CD4-positive, CD25-positive, alpha-beta regulatory T cell (primary cell): ENCODE measurements around the gene BDNF. TPM values are rescaled to one million over a fixed set of nuclear protein-coding genes. Genes with fewer than 3 reads are reported as not detected.
"Not testable (repeated sequence)": the region's sequence is repeated elsewhere in the genome, so short reads cannot be mapped to it uniquely, and the experiment has no call there.

Source experiments
- ATAC-seq, 2 donors: fragments of 150-1000 bp; cut with Tn5 transposase; one replicate each; pipeline ENCODE4 v1.10.0; 2021; ENCODE audit warnings: low read depth in 2 of 2, moderate number of reproducible peaks in 2 of 2, moderate library complexity in 1 of 2
- DNase-seq, 3 donors: peaks; one replicate each; pipeline versions ENCODE4 v3.0.0 to v3.0.0-alpha.2; 2012 to 2022; ENCODE audit warnings: mixed read lengths in 1 of 3
- H3K27ac ChIP-seq: one replicate; pipeline ENCODE4 v1.7.0; 2013; ENCODE audit warnings: mild to moderate bottlenecking, low read length; ENCODE audit not compliant: insufficient read depth, poor library complexity, severe bottlenecking
- H3K27me3 ChIP-seq: one replicate; pipeline ENCODE4 v1.7.0; 2013; ENCODE audit warnings: low read length; ENCODE audit not compliant: control insufficient read depth, insufficient read depth
- H3K36me3 ChIP-seq: one replicate; pipeline ENCODE4 v1.7.0; 2013; ENCODE audit warnings: mild to moderate bottlenecking, low read length, moderate library complexity; ENCODE audit not compliant: control insufficient read depth, insufficient read depth
- H3K4me1 ChIP-seq: 2 replicates; pipeline ENCODE4 v1.7.0; 2013; ENCODE audit warnings: mild to moderate bottlenecking, low read length; ENCODE audit not compliant: insufficient read depth, control insufficient read depth, poor library complexity, severe bottlenecking
- H3K4me3 ChIP-seq: one replicate; pipeline ENCODE4 v1.7.0; 2013; ENCODE audit warnings: low read depth, mild to moderate bottlenecking, low read length, moderate library complexity
- H3K9me3 ChIP-seq, 2 experiments: 1 replicate in 1 of 2; 2 replicates in 1 of 2; pipeline ENCODE4 v1.7.0; 2013; ENCODE audit warnings: low read length in 2 of 2, mild to moderate bottlenecking in 1 of 2, moderate library complexity in 1 of 2; ENCODE audit not compliant: control insufficient read depth in 2 of 2
- H3K27ac Mint-ChIP-seq, 3 donors: one replicate each; pipeline ENCODE4 v1.8.0; 2020 to 2022; ENCODE audit warnings: mild to moderate bottlenecking in 3 of 3, mixed read lengths in 3 of 3, moderate library complexity in 2 of 3
- H3K27me3 Mint-ChIP-seq: one replicate; pipeline ENCODE4 v1.8.0; 2022; ENCODE audit warnings: mild to moderate bottlenecking, mixed read lengths
- H3K36me3 Mint-ChIP-seq: one replicate; pipeline ENCODE4 v1.8.0; 2020; ENCODE audit warnings: mixed read lengths
- H3K4me1 Mint-ChIP-seq, 4 donors: one replicate each; pipeline ENCODE4 v1.8.0; 2020 to 2022; ENCODE audit warnings: mixed read lengths in 4 of 4, mild to moderate bottlenecking in 1 of 4
- H3K4me3 Mint-ChIP-seq, 4 donors: one replicate each; pipeline ENCODE4 v1.8.0; 2020 to 2022; ENCODE audit warnings: mild to moderate bottlenecking in 4 of 4, mixed read lengths in 4 of 4, moderate library complexity in 3 of 4
- H3K9me3 Mint-ChIP-seq, 7 donors: one replicate each; pipeline ENCODE4 v1.8.0; 2020 to 2022; ENCODE audit warnings: mixed read lengths in 7 of 7, mild to moderate bottlenecking in 3 of 7, moderate library complexity in 2 of 7
- polyA plus RNA-seq, 4 donors: library from polyadenylated mRNA; unstranded; fragments of 300-500 nt; fragmentation: Illumina TruSeq; gene quantifications; one replicate each; pipeline ENCODE4 v1.2.3, GENCODE V29; 2021
- total RNA-seq: library from RNA; stranded (reverse); gene quantifications from one replicate; pipeline ENCODE4 v1.2.3, GENCODE V29; 2022

BDNF gene
- total and polyA plus RNA-seq, 5 donors from 2014 or later, result not detected

GRCh38 chr11:27648840-27649239 is 51.4 kb downstream of the BDNF start:
- Mint-ChIP-seq H3K27me3 (no peaks in the 10 kb centered on the region), H3K9me3 (peaks cover 0 to 3% (median 0%) of the 10 kb centered on the region in 7 donors), H3K4me3 (no peak overlapping the region), H3K27ac (no peak overlapping the region), H3K36me3 (no peaks in the 10 kb centered on the region), H3K4me1 (no peaks in the 10 kb centered on the region)
- DNase-seq (no peak), ATAC-seq (no peak)
- H3K4me3 ChIP-seq, result no peak overlapping the region
- H3K9me3 ChIP-seq, result no peaks in the 10 kb centered on the region
- no peaks in the 10 kb centered on the region for H3K4me1 ChIP-seq
- no peak overlapping the region for H3K27ac ChIP-seq
- H3K36me3 ChIP-seq, result no peaks in the 10 kb centered on the region
- H3K27me3 ChIP-seq, result no peaks in the 10 kb centered on the region

- Mint-ChIP-seq H3K4me1 (no peaks in the 10 kb centered on the region), H3K27ac (no peak overlapping the region), H3K9me3 (peaks cover 0 to 3% (median 0%) of the 10 kb centered on the region in 7 donors), H3K27me3 (no peaks in the 10 kb centered on the region), H3K36me3 (peaks cover 2% of the 10 kb centered on the region), H3K4me3 (no peak overlapping the region)
- H3K4me1 ChIP-seq, result no peaks in the 10 kb centered on the region
- H3K4me3 ChIP-seq, result no peak overlapping the region
- H3K9me3 ChIP-seq, result no peaks in the 10 kb centered on the region
- ATAC-seq (no peak), DNase-seq (no peak)
- H3K36me3 ChIP-seq, result no peaks in the 10 kb centered on the region
- no peaks in the 10 kb centered on the region for H3K27me3 ChIP-seq
- no peak overlapping the region for H3K27ac ChIP-seq
Measured at GRCh38 chr11:27646051-27646818, 54.0 kb downstream of the BDNF start.

GRCh38 chr11:27642954-27643353 is 57.3 kb downstream of the BDNF start:
- no peaks in the 10 kb centered on the region for H3K36me3 ChIP-seq
- H3K4me1 ChIP-seq, result no peaks in the 10 kb centered on the region
- H3K9me3 ChIP-seq, result no peaks in the 10 kb centered on the region
- H3K27me3 ChIP-seq, result no peaks in the 10 kb centered on the region
- Mint-ChIP-seq H3K9me3 (peaks cover 0 to 3% (median 0%) of the 10 kb centered on the region in 7 donors), H3K27ac (peak overlapping the region in 1 of 3 donors; percentile 9), H3K27me3 (no peaks in the 10 kb centered on the region), H3K36me3 (peaks cover 4% of the 10 kb centered on the region), H3K4me1 (no peaks in the 10 kb centered on the region), H3K4me3 (no peak overlapping the region)
- H3K4me3 ChIP-seq, result no peak overlapping the region
- no peak for ATAC-seq
- no peak overlapping the region for H3K27ac ChIP-seq
- no peak for DNase-seq

GRCh38 chr11:27640954-27641353 is 59.3 kb downstream of the BDNF start:
- H3K36me3 ChIP-seq, result no peaks in the 10 kb centered on the region
- Mint-ChIP-seq H3K9me3 (peaks cover 0 to 5% (median 0%) of the 10 kb centered on the region in 7 donors), H3K36me3 (peaks cover 4% of the 10 kb centered on the region), H3K27ac (no peak overlapping the region), H3K4me1 (no peaks in the 10 kb centered on the region), H3K27me3 (no peaks in the 10 kb centered on the region), H3K4me3 (no peak overlapping the region)
- no peaks in the 10 kb centered on the region for H3K27me3 ChIP-seq
- no peaks in the 10 kb centered on the region for H3K9me3 ChIP-seq
- no peak for ATAC-seq
- no peaks in the 10 kb centered on the region for H3K4me1 ChIP-seq
- no peak overlapping the region for H3K4me3 ChIP-seq
- DNase-seq, result no peak
- no peak overlapping the region for H3K27ac ChIP-seq

- Mint-ChIP-seq H3K27ac (no peak overlapping the region), H3K36me3 (no peaks in the 10 kb centered on the region), H3K4me3 (no peak overlapping the region), H3K4me1 (no peaks in the 10 kb centered on the region), H3K27me3 (no peaks in the 10 kb centered on the region), H3K9me3 (peaks cover 0 to 15% (median 1%) of the 10 kb centered on the region in 7 donors)
- no peaks in the 10 kb centered on the region for H3K9me3 ChIP-seq
- no peak overlapping the region for H3K27ac ChIP-seq
- DNase-seq, result no peak
- no peaks in the 10 kb centered on the region for H3K4me1 ChIP-seq
- no peaks in the 10 kb centered on the region for H3K36me3 ChIP-seq
- H3K4me3 ChIP-seq, result no peak overlapping the region
- ATAC-seq, result no peak
- no peaks in the 10 kb centered on the region for H3K27me3 ChIP-seq
Measured at GRCh38 chr11:27635567-27636037, 64.7 kb downstream of the BDNF start.

- H3K27me3 ChIP-seq, H3K27me3 Mint-ChIP-seq, H3K36me3 Mint-ChIP-seq, H3K36me3 ChIP-seq, DNase-seq, H3K27ac Mint-ChIP-seq, ATAC-seq, H3K4me1 Mint-ChIP-seq, H3K4me3 Mint-ChIP-seq, H3K4me3 ChIP-seq, H3K4me1 ChIP-seq, H3K27ac ChIP-seq, H3K9me3 ChIP-seq: not testable (repeated sequence)
- H3K9me3 Mint-ChIP-seq, result peaks cover 0 to 15% (median 1%) of the 10 kb centered on the region in 7 donors
Measured at GRCh38 chr11:27634776-27635175, 65.5 kb downstream of the BDNF start.

GRCh38 chr11:27634282-27634681 is 66.0 kb downstream of the BDNF start:
- not testable (repeated sequence) for DNase-seq, H3K4me1 Mint-ChIP-seq, H3K4me1 ChIP-seq, H3K4me3 Mint-ChIP-seq, H3K9me3 ChIP-seq, ATAC-seq, H3K27ac ChIP-seq, H3K27me3 ChIP-seq, H3K36me3 ChIP-seq, H3K27ac Mint-ChIP-seq, H3K4me3 ChIP-seq, H3K36me3 Mint-ChIP-seq, H3K27me3 Mint-ChIP-seq
- H3K9me3 Mint-ChIP-seq, result peaks cover 0 to 15% (median 1%) of the 10 kb centered on the region in 7 donors

- not testable (repeated sequence) for H3K36me3 ChIP-seq, H3K27me3 ChIP-seq, ATAC-seq, H3K4me1 ChIP-seq, H3K4me1 Mint-ChIP-seq, H3K36me3 Mint-ChIP-seq, DNase-seq, H3K27me3 Mint-ChIP-seq, H3K27ac Mint-ChIP-seq, H3K9me3 Mint-ChIP-seq, H3K4me3 Mint-ChIP-seq, H3K27ac ChIP-seq, H3K4me3 ChIP-seq, H3K9me3 ChIP-seq
Measured at GRCh38 chr11:27629023-27629422, 71.2 kb downstream of the BDNF start.
